Suprapubic skin (tissue), 3 donors: ENCODE results near the gene BIRC3.

Experiments
- CTCF ChIP-seq, 2 donors: fragments of 200-600 bp in 1 of 2; fragments of 450-650 bp in 1 of 2; sonication (generic) in 1 of 2; IDR thresholded peaks; one replicate each; pipeline ENCODE4 v1.5.1; 2016 to 2019; ENCODE audit warnings: antibody characterized with exemption in 2 of 2, mild to moderate bottlenecking in 1 of 2, moderate library complexity in 1 of 2
- EP300 ChIP-seq: sonication (generic); formaldehyde crosslinking; IDR thresholded peaks from one replicate; pipeline ENCODE4 v1.6.1; 2017; ENCODE audit warnings: antibody characterized with exemption
- POLR2A ChIP-seq, 2 donors: fragments of 450-650 bp; IDR thresholded peaks; one replicate each; pipeline ENCODE4 v1.6.1; 2017; ENCODE audit warnings: antibody characterized with exemption in 2 of 2, mild to moderate bottlenecking in 2 of 2, moderate library complexity in 2 of 2

GRCh38 chr11:102330231-102330630 lies 12.9 kb downstream of the BIRC3 start:
- TF ChIP-seq CTCF (IDR thresholded peaks at IDR 0.05) = no peak
- no peak for TF ChIP-seq EP300
- TF ChIP-seq POLR2A (IDR thresholded peaks at IDR 0.05) = no peak
